ENCODE results near the gene HRAS.
"Not testable (repeated sequence)": the region's sequence is repeated elsewhere in the genome, so short reads cannot be mapped to it uniquely, and the experiment has no call there.

GRCh38 chr11:516918-517685 is 18.3 kb downstream of the HRAS start:
- not testable (repeated sequence) for TF ChIP-seq CTCF (conservative IDR thresholded peaks at IDR 0.05; ENCODE audit: low read depth, low read length); EZH2 (IDR thresholded peaks at IDR 0.05; ENCODE audit: borderline replicate concordance, low read depth, low read length, poor library complexity, severe bottlenecking)

Measured in A673 (cell line).